GM18507 (cell line): Measurements from ENCODE around the gene RTN4RL1.

Source experiments
- DNase-seq: peaks from one replicate; pipeline ENCODE4 v3.0.0; 2011; ENCODE audit warnings: low read depth; ENCODE audit not compliant: insufficient read length; ENCODE audit errors: extremely low spot score
- FAIRE-seq: peaks from 2 replicates; lab custom pipeline; 2011; peaks lifted over from hg19 to GRCh38; lab: Jason Lieb, UNC

Gene RTN4RL1

GRCh38 chr17:1963250-1963649 is 61.9 kb downstream of the RTN4RL1 start:
- no peak for FAIRE-seq

GRCh38 chr17:1961189-1961588 is 63.9 kb downstream of the RTN4RL1 start:
- FAIRE-seq (no peak), DNase-seq (no peak)

More at GRCh38 chr17:1963250-1963649, 61.9 kb downstream of the RTN4RL1 start:
- no peak for DNase-seq

DNA sequence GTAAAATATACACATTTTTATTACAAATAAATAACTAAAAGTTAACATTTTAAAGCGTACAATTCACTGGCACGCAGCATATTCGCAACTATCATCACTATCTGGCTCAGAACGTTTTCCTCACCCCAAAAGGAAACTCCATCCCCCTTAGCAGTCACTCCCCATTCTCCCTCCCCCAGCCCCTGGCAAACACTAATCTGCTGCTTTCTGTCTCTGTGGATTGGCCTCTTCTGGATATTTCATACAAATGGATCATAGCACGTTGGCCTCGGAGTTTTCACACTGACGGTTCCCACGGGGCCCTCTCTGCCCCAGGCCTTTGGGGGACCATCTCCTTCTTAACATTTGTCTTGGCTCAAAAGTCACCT is 64.6 kb downstream of the RTN4RL1 start:
- FAIRE-seq: no peak
- no peak for DNase-seq

DNA sequence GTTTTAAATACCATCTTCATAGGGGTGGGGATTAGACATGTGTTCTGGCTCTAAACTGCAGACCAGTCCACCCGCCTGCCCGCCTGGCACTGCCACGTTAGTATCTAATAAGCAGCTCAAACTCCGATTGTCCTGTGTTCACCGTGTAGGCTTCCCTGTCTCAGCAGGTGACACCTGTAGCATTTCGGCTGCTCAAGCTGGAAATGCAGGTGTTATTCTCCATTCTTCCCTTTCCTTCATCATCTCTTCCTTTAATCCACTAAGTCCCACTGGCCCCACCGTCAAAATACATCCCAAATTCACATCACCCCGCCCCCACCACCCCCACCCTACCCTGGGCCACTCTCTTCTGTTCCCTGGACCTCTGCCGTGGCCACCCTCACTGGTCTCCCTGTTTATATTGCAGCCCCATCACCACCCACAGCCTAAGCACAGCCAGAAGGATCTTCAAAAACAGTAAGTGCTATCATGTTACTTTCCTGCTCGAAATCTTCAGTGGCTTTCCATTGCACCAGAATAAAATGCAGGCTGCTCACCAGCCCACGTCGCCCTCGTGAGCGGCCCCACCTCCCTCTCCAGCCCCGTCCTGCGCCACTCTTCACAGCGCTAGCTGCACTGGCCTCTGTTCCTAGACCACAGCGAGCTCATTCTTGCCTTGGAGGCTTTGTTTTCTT is 65.1 kb downstream of the RTN4RL1 start:
- FAIRE-seq: no peak
- DNase-seq: no peak

DNA sequence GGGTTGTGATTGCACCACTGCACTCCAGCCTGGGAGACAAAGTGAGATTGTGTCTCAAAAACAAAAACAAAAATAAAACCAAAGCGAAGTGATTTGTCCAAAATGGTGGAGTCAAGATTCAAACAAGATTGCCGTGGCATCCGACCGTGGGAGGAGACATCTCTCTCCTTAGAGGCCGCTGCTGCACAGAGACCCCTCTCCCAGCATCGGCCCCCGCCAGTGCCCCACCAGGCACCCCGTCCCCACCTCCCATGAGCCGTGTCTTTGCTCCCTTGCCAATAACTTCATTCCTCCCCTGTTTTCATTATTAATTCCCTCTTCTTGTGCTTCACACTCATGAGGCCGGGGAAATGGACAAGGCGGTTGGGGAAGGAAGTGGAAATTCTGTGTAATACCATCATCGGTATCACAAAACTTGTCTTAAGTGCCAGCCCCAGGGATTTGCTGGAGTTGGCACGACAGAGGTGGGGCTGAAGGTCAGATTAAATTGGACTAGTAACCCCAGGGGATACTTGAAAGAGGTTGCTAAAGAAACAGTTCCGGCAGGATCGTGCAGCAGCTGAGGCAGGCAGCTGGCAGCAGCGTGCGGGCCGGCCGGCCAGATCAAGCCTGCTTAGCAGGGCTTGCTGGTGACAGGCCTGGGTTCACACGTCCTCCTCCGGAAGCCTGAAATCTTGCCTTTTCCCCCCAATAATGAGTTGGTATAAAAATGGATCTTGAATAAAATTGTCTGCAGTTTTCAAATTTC is 66.8 kb downstream of the RTN4RL1 start:
- FAIRE-seq: no peak

DNA sequence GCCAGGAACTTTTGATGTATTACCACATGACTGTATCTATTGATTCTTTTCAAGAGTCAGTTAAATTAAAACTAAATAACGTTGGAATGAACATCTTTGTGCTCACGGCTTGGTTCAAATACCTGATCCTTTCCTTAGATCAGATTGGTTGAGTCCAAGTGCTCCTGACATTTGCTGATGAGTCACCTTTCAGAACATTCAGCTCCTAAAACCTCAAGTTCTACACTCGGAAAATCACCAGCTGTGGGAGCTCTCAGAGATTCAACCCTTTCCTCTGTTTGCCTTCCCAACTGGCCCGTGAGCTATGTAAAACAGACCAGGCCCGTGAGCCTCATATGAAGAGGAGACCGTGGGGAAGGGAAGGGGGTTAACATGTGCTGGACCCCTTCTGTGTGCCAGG is 68.1 kb downstream of the RTN4RL1 start:
- no peak for DNase-seq
- FAIRE-seq: no peak

More for the DNA sequence above, 66.8 kb downstream of the RTN4RL1 start:
- DNase-seq: no peak

GRCh38 chr17:1956134-1956533 is 69.0 kb downstream of the RTN4RL1 start:
- no peak for DNase-seq
- FAIRE-seq: no peak

GRCh38 chr17:1953831-1954230 is 71.3 kb downstream of the RTN4RL1 start:
- FAIRE-seq (no peak), DNase-seq (no peak)

DNA sequence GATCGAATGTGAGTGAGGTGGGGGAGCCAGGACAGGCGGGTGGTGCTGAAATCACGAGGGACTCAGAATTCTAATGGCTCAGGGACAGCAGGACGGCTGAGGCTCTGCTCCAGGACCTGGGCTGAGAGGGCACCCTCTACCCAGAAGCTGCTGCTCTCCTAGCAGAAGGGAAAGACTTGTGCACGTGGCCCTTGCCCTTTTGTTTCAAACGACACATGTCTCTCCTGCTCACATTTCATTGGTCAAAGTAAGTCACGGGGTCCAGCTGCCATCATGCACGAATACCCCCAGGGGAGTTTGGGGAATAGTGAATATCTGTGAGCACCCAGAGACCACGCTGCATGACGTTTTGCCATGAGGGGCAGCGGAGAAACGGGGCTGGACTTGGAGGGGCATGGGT is 73.2 kb downstream of the RTN4RL1 start:
- no peak for DNase-seq
- FAIRE-seq: no peak

- FAIRE-seq (no peak), DNase-seq (no peak)
Observed at GRCh38 chr17:1949754-1950153, 75.4 kb downstream of the RTN4RL1 start.

- DNase-seq (no peak), FAIRE-seq (no peak)
Observed at GRCh38 chr17:1948517-1948825, 76.7 kb downstream of the RTN4RL1 start.

GRCh38 chr17:1947743-1948516 is 77.2 kb downstream of the RTN4RL1 start:
- no peak for FAIRE-seq
- DNase-seq: no peak

DNA sequence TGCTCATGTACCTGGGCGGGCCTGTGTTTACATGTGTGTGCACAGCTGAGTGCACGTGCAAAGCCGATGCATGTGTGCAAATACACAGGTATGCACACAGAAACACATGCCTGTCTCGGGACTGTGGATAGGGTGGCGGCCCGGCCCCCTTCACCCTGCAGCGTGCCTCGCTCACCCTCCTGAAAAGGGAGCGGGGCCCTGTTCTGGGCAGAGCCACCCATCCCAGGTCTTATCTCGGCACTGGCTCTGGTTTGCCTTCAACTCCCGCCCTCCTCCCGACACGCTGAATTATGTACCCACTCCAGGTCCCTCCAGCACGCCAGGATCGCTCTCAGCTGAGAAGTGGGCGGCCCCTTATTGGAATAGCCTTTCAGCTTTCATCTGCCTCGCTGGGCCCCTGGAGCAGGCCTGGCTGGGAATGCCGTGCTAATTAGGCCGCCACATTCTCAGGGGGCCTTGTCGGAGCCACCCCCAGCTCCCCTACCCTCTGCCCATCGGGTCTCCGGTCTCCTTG is 77.8 kb downstream of the RTN4RL1 start:
- no peak for FAIRE-seq
- DNase-seq: no peak

DNA sequence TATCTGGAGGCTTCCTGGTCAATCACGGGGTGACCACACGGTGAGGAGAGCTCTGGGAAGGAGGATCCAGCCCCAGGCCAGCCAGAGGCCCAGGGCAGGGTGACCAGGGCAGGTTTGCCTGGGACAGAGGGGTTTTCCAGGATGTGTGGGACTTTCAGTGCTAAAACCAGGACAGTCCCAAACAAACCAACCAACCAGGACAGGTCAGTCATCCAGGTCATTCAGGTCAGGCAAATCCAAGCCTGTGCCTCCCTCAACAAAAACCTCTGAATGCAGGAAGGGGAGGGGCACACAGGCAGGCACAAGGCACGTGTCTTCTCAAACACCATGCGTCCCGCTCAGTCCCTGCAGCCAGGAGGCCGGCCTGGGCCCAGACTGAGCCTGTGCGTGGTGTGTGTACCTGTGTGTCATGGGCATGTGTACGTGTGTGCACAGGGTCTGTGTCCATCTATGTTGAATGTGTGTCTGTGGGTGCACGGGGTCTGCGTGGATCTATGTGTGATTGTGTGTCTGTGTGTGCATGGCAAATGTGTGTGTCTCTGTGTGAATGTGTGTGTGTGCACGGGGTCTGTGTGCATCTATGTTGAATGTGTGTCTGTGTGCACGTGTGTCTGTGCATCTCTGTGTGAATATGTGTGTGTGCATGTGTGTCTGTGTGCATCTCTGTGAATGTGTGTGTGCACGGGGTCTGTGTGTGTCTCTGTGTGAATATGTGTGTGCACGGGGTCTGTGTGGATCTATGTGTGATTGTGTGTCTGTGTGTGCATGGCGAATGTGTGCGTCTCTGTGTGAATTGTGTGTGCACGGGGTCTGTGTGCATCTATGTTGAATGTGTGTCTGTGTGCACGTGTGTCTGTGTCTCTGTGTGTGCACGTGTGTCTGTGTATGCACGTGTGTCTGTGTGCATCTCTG is 78.9 kb downstream of the RTN4RL1 start:
- FAIRE-seq: no peak

GRCh38 chr17:1945621-1946020 is 79.5 kb downstream of the RTN4RL1 start:
- no peak for FAIRE-seq

More for the DNA sequence above, 78.9 kb downstream of the RTN4RL1 start:
- DNase-seq: no peak

DNA sequence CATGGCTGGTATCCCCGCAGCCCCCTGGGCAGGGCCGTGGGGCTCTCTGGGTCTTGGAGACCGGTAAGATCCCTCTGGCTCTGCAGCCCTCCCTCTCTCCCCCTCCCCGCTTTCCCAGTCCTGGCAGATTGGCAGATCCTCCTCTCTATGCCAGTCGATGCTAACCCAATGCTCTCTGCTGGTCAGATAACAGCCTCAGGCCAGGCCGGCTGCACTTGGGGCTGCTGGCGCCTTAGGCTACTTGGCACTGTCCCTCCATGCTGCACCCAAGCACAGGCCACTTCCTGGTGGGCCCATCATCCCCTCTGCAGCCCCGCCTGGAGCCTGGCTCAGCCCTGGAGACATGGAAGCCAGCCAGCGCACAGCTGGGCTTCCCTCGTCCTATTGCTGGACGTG is 81.7 kb downstream of the RTN4RL1 start:
- no peak for FAIRE-seq

More at GRCh38 chr17:1945621-1946020, 79.5 kb downstream of the RTN4RL1 start:
- DNase-seq: no peak

DNA sequence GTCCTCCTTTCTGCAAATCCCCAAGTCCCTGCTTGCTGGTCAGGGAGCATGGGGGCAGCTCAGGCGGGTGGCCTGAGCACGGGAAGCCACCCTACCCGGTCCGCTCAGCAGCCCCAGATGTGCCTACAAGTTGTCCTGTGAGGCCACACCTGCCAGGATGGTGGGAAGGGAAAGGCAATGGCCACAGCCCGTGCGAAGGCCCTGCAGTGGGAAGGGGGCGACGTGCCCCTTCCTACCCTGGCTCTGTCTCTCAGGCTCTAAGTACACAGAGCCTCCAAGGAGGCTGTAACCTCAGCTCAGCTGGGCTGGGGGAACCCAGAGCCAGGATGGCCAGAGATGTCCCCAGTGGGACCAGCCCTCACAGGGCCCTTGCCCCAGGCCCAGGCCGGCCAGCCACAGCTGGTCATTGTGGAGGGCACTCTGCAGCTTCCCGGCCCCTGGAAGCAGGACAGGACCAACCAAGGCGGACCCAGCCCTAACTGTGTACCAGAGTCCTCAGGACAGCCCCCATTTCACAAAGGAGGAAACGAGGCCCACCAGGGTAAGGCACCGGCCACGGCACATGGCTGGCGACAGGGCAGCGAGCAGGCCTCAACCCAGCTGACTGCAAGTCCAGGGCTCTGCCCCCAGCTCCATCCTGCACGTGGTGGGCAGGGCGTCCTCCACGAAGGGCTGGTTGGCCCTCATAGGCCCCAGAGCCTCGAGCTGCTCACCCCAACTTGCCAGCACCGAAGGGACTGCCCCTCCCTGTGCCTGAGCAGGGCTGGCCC is 82.3 kb downstream of the RTN4RL1 start:
- no peak for FAIRE-seq
- DNase-seq: no peak

More for the DNA sequence above, 81.7 kb downstream of the RTN4RL1 start:
- DNase-seq: no peak

DNA sequence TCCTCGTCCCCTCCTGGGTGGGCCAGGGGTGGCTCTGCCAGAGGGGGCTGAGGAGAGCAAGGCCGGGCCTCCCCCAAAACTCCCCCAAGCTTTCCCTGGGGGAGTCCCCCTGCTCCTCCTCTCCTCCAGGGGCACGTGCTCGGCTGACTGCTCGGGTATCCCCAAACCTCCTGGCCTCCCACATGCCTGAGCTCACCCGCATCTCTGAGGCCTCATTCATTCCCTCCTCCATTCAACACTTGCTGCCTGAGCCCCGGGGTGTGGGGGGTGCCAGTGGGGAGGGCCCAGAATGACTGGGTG is 83.1 kb downstream of the RTN4RL1 start:
- FAIRE-seq (no peak), DNase-seq (no peak)
